Common myeloid progenitor, CD34-positive (primary cell): ENCODE results near the gene HLA-DQB2.
A peak's percentile ranks its signal among the peaks of the same experiment; 100 is the strongest.
"Not testable (repeated sequence)": the region's sequence is repeated elsewhere in the genome, so short reads cannot be mapped to it uniquely, and the experiment has no call there.

ENCODE experiments used
- CTCF ChIA-PET: fragments of 350-600 bp; sonication (Branson Sonifier 250); formaldehyde crosslinking; loops from one replicate; lab custom pipeline; 2021; ENCODE audit warnings: antibody characterized with exemption; lab: Charles Lee
- POLR2A ChIA-PET: fragments of 350-600 bp; sonication (Branson Sonifier 250); formaldehyde crosslinking; loops from one replicate; lab custom pipeline; 2021; ENCODE audit warnings: antibody characterized with exemption; lab: Charles Lee
- DNase-seq, 3 donors: peaks; one replicate each; pipeline versions ENCODE4 v3.0.0 to v3.0.0-alpha.2; 2013
- H3K27ac ChIP-seq, 2 experiments: 1 replicate in 1 of 2; 2 replicates in 1 of 2; pipeline ENCODE4 v1.7.0; 2013; ENCODE audit warnings: inconsistent platforms in 2 of 2, low read length in 2 of 2, mild to moderate bottlenecking in 2 of 2, low read depth in 1 of 2, moderate library complexity in 1 of 2; ENCODE audit not compliant: severe bottlenecking in 2 of 2, insufficient read depth in 1 of 2, poor library complexity in 1 of 2
- H3K27me3 ChIP-seq, 5 experiments: replicated peaks in 2 of 5; 1 replicate in 3 of 5; 2 replicates in 2 of 5; pipeline versions ENCODE4 v1.6.1 to v1.7.0; 2013; ENCODE audit warnings: low read length in 4 of 5, mild to moderate bottlenecking in 2 of 5, moderate library complexity in 2 of 5, inconsistent platforms in 1 of 5; ENCODE audit not compliant: insufficient read depth in 5 of 5, control insufficient read depth in 4 of 5
- H3K36me3 ChIP-seq, 4 experiments: 1 replicate in 2 of 4; 2 replicates in 2 of 4; pipeline versions ENCODE4 v1.6.1 to v1.7.0; 2013; ENCODE audit warnings: low read length in 3 of 4, control low read depth in 1 of 4, mild to moderate bottlenecking in 1 of 4; ENCODE audit not compliant: control insufficient read depth in 4 of 4, insufficient read depth in 4 of 4
- H3K4me1 ChIP-seq, 4 experiments: 1 replicate in 3 of 4; 2 replicates in 1 of 4; pipeline versions ENCODE4 v1.6.1 to v1.7.1; 2013; ENCODE audit warnings: low read length in 3 of 4, mild to moderate bottlenecking in 3 of 4, control low read depth in 1 of 4, inconsistent platforms in 1 of 4, moderate library complexity in 1 of 4; ENCODE audit not compliant: control insufficient read depth in 4 of 4, insufficient read depth in 4 of 4; ENCODE audit errors: control extremely low read depth in 1 of 4
- H3K4me3 ChIP-seq, 7 experiments: 1 replicate in 4 of 7; 2 replicates in 3 of 7; pipeline versions ENCODE4 v1.5.1 to v1.7.0; 2013; ENCODE audit warnings: mild to moderate bottlenecking in 7 of 7, low read length in 6 of 7, moderate library complexity in 6 of 7, inconsistent platforms in 2 of 7, low read depth in 2 of 7, control low read depth in 1 of 7; ENCODE audit not compliant: insufficient read depth in 4 of 7, control insufficient read depth in 1 of 7; ENCODE audit errors: extremely low read depth in 1 of 7
- H3K9me3 ChIP-seq, 5 experiments: 1 replicate in 4 of 5; 2 replicates in 1 of 5; pipeline versions ENCODE4 v1.6.1 to v1.7.1; 2013; ENCODE audit warnings: low read length in 4 of 5, mild to moderate bottlenecking in 2 of 5, inconsistent platforms in 1 of 5, low read depth in 1 of 5, moderate library complexity in 1 of 5; ENCODE audit not compliant: control insufficient read depth in 4 of 5, insufficient read depth in 2 of 5; ENCODE audit errors: control extremely low read depth in 1 of 5
- WGBS: methylation state at CpG from one replicate; pipeline ENCODE4 v1.1.5; 2013; ENCODE audit not compliant: insufficient coverage; 5-methylcytosine and 5-hydroxymethylcytosine counted together

Gene HLA-DQB2

DNA sequence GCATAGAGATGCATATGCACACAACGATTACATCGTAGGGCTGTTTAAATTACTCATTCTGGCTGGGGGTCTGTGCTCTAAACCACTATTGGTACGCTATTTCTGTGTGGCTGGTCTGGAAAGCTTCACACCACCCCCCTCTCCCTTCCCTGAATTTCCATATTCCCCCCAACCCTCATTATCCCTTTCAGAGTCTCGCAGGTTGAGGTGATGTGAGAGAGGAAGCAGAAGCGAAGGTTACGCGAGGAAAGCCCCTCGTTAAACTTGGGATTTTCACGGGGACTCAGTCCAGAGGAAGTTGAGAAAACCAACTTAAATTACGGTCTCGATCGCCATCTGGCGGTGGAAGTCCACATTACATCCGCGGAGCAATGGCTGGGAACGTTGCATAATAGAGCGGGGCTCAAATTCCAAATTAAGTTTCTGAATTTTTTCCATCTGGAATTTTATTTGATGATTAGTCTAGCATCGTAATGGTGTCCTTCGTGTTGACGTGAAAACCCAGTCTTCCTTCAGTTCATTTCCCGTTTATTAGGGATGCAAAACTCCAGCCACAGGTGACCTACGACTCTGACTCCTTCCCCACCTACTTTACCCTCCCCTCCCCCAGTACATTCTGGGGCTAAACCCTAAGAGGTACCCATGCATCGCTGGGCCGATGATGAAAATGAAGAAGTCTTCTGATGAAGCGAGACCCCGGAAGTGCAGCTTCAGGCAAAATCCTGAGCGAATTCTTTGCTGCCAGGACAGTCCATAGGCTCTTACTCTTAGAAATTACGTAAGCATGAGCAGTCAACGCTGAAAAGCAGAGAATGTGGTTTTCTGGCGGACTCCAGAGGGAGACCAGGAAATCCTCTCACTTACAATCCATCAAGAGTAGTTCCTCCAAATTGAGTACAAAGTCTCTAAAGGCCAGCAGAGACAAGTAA, 33.8 kb upstream of the HLA-DQB2 start:
- WGBS, result 0% methylated on average over 19 of the region's 30 CpGs
- H3K36me3 ChIP-seq, result no peaks in the 10 kb centered on the region
- peaks cover 14 to 43% (median 27%) of the 10 kb centered on the region in 4 experiments for H3K4me1 ChIP-seq
- CTCF ChIA-PET, result interaction anchor here (1.3 to 2.3 kb wide), 5 partner anchors 9 to 383 kb away, joined by 3 to 14 read pairs (median 7); no protein-coding TSS in a partner anchor
- peak overlapping the region in 6 of 7 experiments; percentile 52 to 79 (median 61) for H3K4me3 ChIP-seq
- H3K27ac ChIP-seq, result no peak overlapping the region
- H3K9me3 ChIP-seq, result peaks cover 0 to 10% (median 2%) of the 10 kb centered on the region in 5 experiments
- POLR2A ChIA-PET, result no interaction called here
- peak; percentile 67 to 89 (median 84) for DNase-seq
- no peaks in the 10 kb centered on the region for H3K27me3 ChIP-seq

DNA sequence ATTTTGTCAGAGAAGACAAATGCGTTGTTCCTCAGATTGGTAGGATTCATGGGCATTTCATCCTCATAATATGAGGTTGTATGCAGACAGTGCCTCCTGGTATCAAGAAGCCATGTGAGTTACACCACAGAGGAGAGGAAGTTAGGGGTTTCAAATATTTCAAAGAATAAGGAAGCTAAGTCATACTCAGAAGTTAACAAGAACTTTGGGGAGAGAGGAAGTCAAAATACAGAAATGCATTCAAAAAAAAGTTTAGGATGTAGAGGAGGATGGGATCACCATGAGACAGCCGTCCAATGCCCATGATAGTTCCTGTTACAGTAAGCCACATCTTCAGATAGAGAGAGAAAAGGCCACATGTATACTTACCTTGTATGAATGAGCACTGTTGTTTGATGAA, 31.2 kb upstream of the HLA-DQB2 start:
- peak in 2 of 3 donors; percentile 70 to 78 for DNase-seq
- H3K9me3 ChIP-seq, result peaks cover 0 to 10% (median 2%) of the 10 kb centered on the region in 5 experiments
- H3K27me3 ChIP-seq, result no peaks in the 10 kb centered on the region
- H3K36me3 ChIP-seq, result no peaks in the 10 kb centered on the region
- H3K27ac ChIP-seq, result no peak overlapping the region
- H3K4me1 ChIP-seq, result peaks cover 14 to 43% (median 27%) of the 10 kb centered on the region in 4 experiments
- H3K4me3 ChIP-seq, result peak overlapping the region in 2 of 7 experiments; percentile 26 to 38
- CTCF ChIA-PET, result interaction anchor here (0.8 to 2.2 kb wide), 14 partner anchors 9 to 676 kb away, joined by 3 to 9 read pairs (median 5); partner anchors contain the start of genes HLA-DQA2, PSMB8, PSMB9 and TAP1
- WGBS, result 0% methylated on average over 1 of the region's 2 CpGs
- POLR2A ChIA-PET, result interaction anchor here (0.6 kb wide), 1 partner anchor 871 kb away, joined by 3 read pairs; no protein-coding TSS in a partner anchor

DNA sequence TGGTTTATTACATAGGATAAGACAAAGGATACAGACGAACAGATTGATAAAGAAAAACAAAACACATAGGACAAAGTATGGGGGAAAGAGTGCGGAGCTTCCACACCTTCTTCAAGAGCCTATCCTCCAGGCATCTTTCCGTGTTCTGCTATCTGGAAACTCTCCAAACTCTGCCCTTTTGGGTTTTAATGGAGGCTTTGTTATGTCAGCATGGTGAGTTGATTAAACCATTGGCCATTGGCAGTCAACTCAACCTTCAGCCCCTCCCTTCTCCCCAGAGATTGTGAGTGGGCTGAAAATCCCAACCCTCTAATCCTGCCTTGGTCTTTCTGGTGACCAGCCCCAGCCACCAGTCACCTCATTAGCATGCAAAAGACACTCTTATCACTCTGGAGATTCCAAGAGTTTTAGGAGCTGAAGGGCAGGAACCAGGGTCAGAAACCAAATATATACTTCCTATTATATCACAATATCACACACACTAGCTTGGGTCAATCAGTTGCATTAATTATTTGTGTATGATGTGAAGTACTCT, 29.6 kb upstream of the HLA-DQB2 start:
- H3K36me3 ChIP-seq, result no peaks in the 10 kb centered on the region
- no peak overlapping the region for H3K4me3 ChIP-seq
- ChIA-PET CTCF (interaction anchor here (0.6 to 1.9 kb wide), 13 partner anchors 13 to 381 kb away, joined by 3 to 6 read pairs (median 3); partner anchors contain the start of gene HLA-DQA2), POLR2A (no interaction called here)
- DNase-seq, result no peak
- H3K4me1 ChIP-seq, result peaks cover 14 to 41% (median 27%) of the 10 kb centered on the region in 4 experiments
- H3K9me3 ChIP-seq, result no peaks in the 10 kb centered on the region
- H3K27ac ChIP-seq, result no peak overlapping the region
- H3K27me3 ChIP-seq, result no peaks in the 10 kb centered on the region
- no CpG with 5 or more reads among the region's 3 CpGs for WGBS

DNA sequence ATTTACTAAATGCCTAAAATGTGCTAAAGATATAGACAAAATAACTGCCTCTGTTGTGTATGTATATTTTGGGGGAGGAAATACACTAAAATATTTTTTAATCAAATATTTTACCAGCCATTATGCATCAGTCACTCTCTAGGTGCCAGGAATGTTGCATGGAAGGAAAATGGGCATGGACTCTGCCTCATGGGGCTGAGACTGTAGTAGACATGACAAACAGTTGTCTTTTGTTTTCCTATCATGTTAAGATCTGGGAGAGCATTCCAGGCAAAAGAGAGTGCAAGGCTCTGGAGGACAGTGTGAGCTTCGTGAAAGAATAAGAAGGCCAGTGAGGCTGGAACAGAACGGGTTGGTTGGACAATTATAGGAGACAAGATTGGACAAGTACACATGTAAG, 27.0 kb upstream of the HLA-DQB2 start:
- WGBS, result no CpG with 5 or more reads among the region's 2 CpGs
- Histone ChIP-seq H3K4me1 (peaks cover 4 to 28% (median 16%) of the 10 kb centered on the region in 4 experiments), H3K27ac (no peak overlapping the region), H3K27me3 (no peaks in the 10 kb centered on the region), H3K36me3 (no peaks in the 10 kb centered on the region), H3K9me3 (no peaks in the 10 kb centered on the region), H3K4me3 (no peak overlapping the region)
- DNase-seq, result no peak
- ChIA-PET CTCF (no interaction called here), POLR2A (no interaction called here)

DNA sequence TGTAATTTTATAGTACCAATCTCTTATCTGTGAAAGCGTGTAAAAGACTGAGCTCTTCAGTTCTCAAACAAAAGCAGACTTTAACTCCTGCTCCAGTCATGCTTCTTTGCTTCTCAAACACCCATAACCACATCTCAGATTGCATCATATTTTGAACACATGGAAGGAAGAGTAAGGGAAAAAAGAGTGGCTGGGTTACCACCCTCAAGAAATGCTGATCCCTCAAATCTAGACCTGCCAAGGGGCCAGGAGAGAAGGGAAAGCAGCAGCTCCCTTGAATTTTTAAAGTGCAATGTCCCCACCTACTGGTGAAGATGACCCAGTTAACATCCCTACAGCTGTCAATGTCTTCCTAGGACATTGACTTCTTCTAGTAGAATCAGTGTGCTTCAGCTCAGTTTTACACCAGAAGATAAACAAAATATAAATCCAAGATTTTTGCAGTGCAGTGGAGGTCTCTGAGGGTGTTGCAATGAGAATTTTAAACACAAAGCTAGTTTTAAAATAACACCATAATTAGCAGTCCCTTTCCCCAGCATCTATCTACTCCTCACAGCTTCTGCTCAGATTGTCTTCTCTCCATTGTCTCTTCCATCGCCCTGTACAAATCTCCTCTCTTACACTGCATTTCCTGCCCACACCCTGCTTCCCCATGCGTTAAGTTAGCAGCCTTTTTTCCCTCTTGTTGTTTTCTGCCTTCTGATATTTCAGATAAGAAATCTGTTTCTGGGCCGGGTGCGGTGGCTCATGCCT, 22.6 kb upstream of the HLA-DQB2 start:
- POLR2A ChIA-PET, result no interaction called here
- DNase-seq, result peak; percentile 73 to 84 (median 80)

DNA sequence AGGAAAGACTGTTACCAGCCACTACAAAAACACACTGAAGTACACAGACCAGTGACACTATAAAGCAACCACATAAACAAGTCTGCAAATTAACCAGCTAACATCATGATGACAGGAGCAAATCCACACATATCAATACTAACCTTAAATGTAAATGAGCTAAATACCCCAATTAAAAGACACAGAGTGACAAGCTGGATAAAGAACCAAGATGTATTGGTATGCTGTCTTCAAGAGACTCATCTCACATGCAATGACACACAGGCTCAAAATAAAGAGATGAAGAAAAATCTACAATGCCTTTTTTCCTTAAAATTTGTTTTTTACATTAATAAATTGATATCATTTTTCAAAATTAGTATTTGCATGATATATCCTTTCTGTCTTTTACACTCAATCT, 19.6 kb upstream of the HLA-DQB2 start:
- ChIA-PET CTCF (interaction anchor here (1.2 to 2.1 kb wide), 4 partner anchors 13 to 369 kb away, joined by 3 to 6 read pairs (median 4); no protein-coding TSS in a partner anchor), POLR2A (interaction anchor here (0.6 kb wide), 1 partner anchor 189 kb away, joined by 3 read pairs; no protein-coding TSS in a partner anchor)
- H3K9me3 ChIP-seq, H3K4me3 ChIP-seq, DNase-seq, H3K27me3 ChIP-seq, H3K36me3 ChIP-seq, H3K27ac ChIP-seq, H3K4me1 ChIP-seq: not testable (repeated sequence)

More for the DNA sequence above, 22.6 kb upstream of the HLA-DQB2 start:
- Histone ChIP-seq H3K27me3 (no peaks in the 10 kb centered on the region), H3K4me1 (peaks cover 0 to 4% (median 0%) of the 10 kb centered on the region in 4 experiments), H3K27ac (no peak overlapping the region), H3K4me3 (no peak overlapping the region), H3K9me3 (peaks cover 0 to 4% (median 0%) of the 10 kb centered on the region in 5 experiments), H3K36me3 (no peaks in the 10 kb centered on the region)
- CTCF ChIA-PET, result interaction anchor here (0.7 to 5.1 kb wide), 25 partner anchors 9 to 380 kb away, joined by 3 to 54 read pairs (median 6); partner anchors contain the start of genes BTNL2, HLA-DQB2 and HLA-DRA
- 42% methylated on average over 4 of the region's 5 CpGs for WGBS
